K562 (cell line): Measurements from ENCODE around the gene WDR90. TPM values are rescaled to one million over a fixed set of nuclear protein-coding genes. Genes with fewer than 3 reads are reported as not detected.

Experiments used
- BRCA1 ChIP-seq, 2 experiments: fragments of 450-650 bp in 1 of 2; sonication (generic) in 1 of 2; formaldehyde crosslinking in 1 of 2; IDR thresholded peaks; 2 replicates each; pipeline versions ENCODE4 v1.5.0 to v1.6.1; 2017 to 2020; ENCODE audit warnings: mild to moderate bottlenecking in 1 of 2, missing genetic modification reagents in 1 of 2
- CHCHD3 ChIP-seq: fragments of 250-450 bp; sonication (Bioruptor Pico); IDR thresholded peaks from 2 replicates; pipeline ENCODE4 v2.1.2; 2022; ENCODE audit warnings: mild to moderate bottlenecking
- DACH1 ChIP-seq: fragments of 450-650 bp; IDR thresholded peaks from 2 replicates; pipeline ENCODE4 v1.6.1; 2018; ENCODE audit not compliant: partially characterized antibody
- GABPA ChIP-seq: fragments of 200-800 bp; sonication (Bioruptor generic); conservative IDR thresholded peaks from 2 replicates; pipeline ENCODE4 v1.6.1; 2016; ENCODE audit warnings: low read depth, missing genetic modification characterization, missing compliant biosample characterization
- JUN ChIP-seq, 2 experiments: sonication (generic) in 1 of 2; formaldehyde crosslinking in 1 of 2; IDR thresholded peaks; 2 replicates each; pipeline versions ENCODE4 v1.6.1 to v1.8.0; 2012 to 2022; ENCODE audit warnings: borderline replicate concordance in 2 of 2, mild to moderate bottlenecking in 2 of 2, improper control_type of control experiment in 1 of 2, low read depth in 1 of 2, low read length in 1 of 2, missing genetic modification reagents in 1 of 2
- MTA2 ChIP-seq: fragments of 450-650 bp; IDR thresholded peaks from 2 replicates; pipeline ENCODE4 v1.6.1; 2016; ENCODE audit warnings: low read depth
- NELFE ChIP-seq: IDR thresholded peaks from 2 replicates; pipeline ENCODE4 v1.6.1; 2011; ENCODE audit warnings: mild to moderate bottlenecking; ENCODE audit not compliant: insufficient read depth, insufficient read length
- POLR3G ChIP-seq: IDR thresholded peaks from 2 replicates; pipeline ENCODE4 v1.6.1; 2011; ENCODE audit not compliant: insufficient read length, insufficient replicate concordance; ENCODE audit errors: extremely low read depth
- TCFL5 ChIP-seq: fragments of 250-450 bp; sonication (Bioruptor Pico); conservative IDR thresholded peaks from 2 replicates; pipeline ENCODE4 v1.6.1; 2021; ENCODE audit warnings: mild to moderate bottlenecking, moderate library complexity, matching md5 sums
- XRCC4 ChIP-seq: IDR thresholded peaks from one replicate; pipeline ENCODE4 v1.6.1; 2011; ENCODE audit not compliant: insufficient read depth, insufficient read length; ENCODE audit errors: extremely low read depth
- ZC3H4 ChIP-seq: sonication (generic); formaldehyde crosslinking; IDR thresholded peaks from 2 replicates; pipeline ENCODE4 v1.9.0; 2021; ENCODE audit warnings: missing genetic modification reagents, borderline replicate concordance
- ZNF197 ChIP-seq: fragments of 200-800 bp; sonication (Bioruptor generic); IDR thresholded peaks from 2 replicates; pipeline ENCODE4 v1.6.1; 2016; ENCODE audit warnings: low read depth, missing genetic modification characterization, missing compliant biosample characterization
- polyA plus RNA-seq, 8 experiments: library from polyadenylated mRNA; depleted of rRNA in 4 of 8; stranded (reverse) in 5 of 8; unstranded in 3 of 8; fragments of >200 nt; fragmentation: Nextera tagmentation in 2 of 8; fragmentation: Illumina TruSeq in 1 of 8; extraction: Ambion mirVana in 2 of 8; extraction: Trizol in 1 of 8; gene quantifications; 2 replicates each; pipeline versions ENCODE4 v1.2.1 to v1.2.3, GENCODE V29; 2011 to 2014; ENCODE audit warnings: inconsistent platforms in 1 of 8, missing spikeins in 1 of 8
- total RNA-seq, 7 experiments: library from RNA; depleted of rRNA in 6 of 7; stranded (reverse); fragments of >200 nt in 6 of 7; fragmentation: Illumina TruSeq in 2 of 7; extraction: Trizol in 2 of 7; gene quantifications; 2 replicates each; pipeline versions ENCODE4 v1.2.1 to v1.2.3, GENCODE V29; 2011 to 2021; ENCODE audit warnings: low replicate concordance in 1 of 7
- TF ChIP-seq, protein P1 (sequence below), 2 experiments: fragments of 450-650 bp; IDR thresholded peaks; 2 replicates each; pipeline ENCODE4 v1.6.1; 2016; ENCODE audit warnings: mild to moderate bottlenecking in 2 of 2, borderline replicate concordance in 1 of 2, low read depth in 1 of 2, moderate library complexity in 1 of 2
- TF ChIP-seq, protein P2 (sequence below), 2 experiments: fragments of 450-650 bp in 1 of 2; IDR thresholded peaks; 2 replicates each; pipeline ENCODE4 v1.6.1; 2011 to 2017; ENCODE audit warnings: low read depth in 2 of 2, antibody characterized with exemption in 1 of 2, borderline replicate concordance in 1 of 2, low read length in 1 of 2, mild to moderate bottlenecking in 1 of 2, mixed read lengths in 1 of 2; ENCODE audit not compliant: control insufficient read depth in 1 of 2

The WDR90 gene
- total and polyA plus RNA-seq, 9 of the 15 experiments (the other 6 are each of a cell fraction or from before 2014, with no cell fraction given): 0.44 to 12.6 (median 3.3) TPM

DNA sequence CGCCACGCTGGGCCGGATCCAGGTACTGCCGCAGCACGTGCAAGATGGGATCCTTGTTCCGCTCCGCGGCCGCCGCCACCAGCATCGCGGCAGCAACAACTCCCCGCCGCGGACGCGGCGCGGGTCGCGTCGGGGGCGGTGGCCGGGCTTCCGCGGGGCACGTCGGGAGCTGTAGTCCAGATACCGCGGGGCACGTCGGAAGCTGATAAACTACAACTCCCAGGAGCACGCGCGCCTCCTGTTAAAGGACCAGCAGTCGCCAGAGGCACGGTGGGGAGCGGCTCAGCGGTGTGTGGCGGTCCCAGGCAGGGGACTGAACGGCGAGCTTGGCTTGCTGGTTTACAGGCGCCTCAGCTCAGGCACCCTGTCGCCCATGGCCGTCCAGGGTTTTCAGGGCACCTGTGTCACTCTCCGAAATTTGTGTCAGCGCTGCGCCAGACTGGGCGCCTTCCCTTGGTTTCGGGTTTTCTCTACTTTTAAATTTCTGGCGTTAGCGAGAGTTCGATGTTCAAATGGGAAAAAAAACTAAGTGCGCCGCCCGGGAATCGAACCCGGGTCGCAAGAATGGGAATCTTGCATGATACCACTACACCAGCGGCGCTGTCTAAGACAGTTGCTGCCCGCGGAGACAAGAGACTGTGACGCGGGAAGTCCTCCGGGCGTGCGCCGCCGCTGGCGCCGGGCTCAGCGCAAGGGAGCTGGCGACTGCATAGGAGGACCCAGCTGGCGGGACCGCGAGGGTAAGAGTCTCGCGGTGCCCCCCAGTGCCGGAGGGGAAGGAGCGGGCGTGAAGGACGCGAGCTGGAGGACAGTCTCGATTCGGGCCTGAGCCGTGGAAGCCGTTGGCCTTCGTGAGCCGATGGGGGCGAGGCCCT lies 12.7 kb upstream of the WDR90 start, which contains the start of gene METTL26 (continued):
- TF ChIP-seq, protein P1, sequence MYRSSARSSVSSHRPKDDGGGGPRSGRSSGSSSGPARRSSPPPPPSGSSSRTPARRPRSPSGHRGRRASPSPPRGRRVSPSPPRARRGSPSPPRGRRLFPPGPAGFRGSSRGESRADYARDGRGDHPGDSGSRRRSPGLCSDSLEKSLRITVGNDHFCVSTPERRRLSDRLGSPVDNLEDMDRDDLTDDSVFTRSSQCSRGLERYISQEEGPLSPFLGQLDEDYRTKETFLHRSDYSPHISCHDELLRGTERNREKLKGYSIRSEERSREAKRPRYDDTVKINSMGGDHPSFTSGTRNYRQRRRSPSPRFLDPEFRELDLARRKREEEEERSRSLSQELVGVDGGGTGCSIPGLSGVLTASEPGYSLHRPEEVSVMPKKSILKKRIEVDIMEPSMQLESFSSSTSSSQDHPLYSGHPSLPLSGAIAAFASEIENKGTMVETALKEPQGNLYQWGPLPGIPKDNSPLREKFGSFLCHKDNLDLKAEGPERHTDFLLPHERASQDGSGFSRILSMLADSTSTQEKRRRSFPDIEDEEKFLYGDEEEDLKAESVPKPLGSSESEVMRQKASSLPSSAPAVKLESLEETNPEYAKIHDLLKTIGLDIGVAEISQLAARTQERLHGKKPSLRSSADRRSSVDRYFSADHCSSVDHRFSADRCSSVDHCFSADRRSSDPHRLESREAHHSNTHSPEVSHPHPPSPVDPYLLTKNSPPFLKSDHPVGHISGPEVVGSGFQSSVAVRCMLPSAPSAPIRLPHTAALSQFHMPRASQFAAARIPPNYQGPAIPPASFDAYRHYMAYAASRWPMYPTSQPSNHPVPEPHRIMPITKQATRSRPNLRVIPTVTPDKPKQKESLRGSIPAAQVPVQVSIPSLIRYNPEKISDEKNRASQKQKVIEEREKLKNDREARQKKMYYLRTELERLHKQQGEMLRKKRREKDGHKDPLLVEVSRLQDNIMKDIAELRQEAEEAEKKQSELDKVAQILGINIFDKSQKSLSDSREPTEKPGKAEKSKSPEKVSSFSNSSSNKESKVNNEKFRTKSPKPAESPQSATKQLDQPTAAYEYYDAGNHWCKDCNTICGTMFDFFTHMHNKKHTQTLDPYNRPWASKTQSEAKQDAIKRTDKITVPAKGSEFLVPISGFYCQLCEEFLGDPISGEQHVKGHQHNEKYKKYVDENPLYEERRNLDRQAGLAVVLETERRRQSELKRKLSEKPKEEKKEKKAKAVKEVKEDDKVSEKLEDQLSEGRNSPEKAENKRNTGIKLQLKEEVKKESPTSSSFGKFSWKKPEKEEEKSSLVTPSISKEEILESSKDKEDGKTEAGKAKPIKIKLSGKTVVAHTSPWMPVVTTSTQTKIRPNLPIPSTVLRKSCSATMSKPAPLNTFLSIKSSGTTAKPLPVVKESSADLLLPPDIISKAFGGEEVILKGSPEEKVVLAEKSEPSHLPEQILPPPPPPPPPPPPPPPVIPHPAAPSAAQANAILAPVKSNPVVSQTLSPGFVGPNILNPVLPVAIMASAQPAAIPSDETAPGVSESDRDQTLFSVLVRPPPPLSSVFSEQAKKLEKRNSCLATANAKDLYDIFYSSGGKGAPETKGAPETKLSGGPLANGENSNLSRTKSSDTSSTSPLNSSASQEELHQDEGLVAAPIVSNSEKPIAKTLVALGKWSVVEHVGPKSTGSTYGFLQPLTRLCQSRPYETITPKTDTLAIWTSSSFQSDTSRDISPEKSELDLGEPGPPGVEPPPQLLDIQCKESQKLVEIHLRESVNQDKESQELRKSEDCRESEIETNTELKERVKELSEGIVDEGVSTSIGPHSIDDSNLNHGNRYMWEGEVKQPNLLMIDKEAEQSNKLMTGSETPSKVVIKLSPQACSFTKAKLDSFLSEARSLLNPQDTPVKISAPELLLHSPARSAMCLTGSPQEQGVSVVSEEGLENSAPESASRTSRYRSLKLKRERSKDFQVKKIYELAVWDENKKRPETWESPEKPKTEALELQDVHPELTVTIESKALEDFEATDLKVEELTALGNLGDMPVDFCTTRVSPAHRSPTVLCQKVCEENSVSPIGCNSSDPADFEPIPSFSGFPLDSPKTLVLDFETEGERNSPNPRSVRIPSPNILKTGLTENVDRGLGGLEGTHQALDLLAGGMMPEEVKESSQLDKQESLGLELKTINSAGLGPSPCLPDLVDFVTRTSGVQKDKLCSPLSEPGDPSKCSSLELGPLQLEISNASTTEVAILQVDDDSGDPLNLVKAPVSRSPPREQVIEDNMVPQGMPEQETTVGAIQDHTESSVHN (IDR thresholded peaks at IDR 0.05; ENCODE audit: borderline replicate concordance in 1 of 2, low read depth in 1 of 2): no peak
- no peak for TF ChIP-seq MTA2
- TF ChIP-seq, protein P2, sequence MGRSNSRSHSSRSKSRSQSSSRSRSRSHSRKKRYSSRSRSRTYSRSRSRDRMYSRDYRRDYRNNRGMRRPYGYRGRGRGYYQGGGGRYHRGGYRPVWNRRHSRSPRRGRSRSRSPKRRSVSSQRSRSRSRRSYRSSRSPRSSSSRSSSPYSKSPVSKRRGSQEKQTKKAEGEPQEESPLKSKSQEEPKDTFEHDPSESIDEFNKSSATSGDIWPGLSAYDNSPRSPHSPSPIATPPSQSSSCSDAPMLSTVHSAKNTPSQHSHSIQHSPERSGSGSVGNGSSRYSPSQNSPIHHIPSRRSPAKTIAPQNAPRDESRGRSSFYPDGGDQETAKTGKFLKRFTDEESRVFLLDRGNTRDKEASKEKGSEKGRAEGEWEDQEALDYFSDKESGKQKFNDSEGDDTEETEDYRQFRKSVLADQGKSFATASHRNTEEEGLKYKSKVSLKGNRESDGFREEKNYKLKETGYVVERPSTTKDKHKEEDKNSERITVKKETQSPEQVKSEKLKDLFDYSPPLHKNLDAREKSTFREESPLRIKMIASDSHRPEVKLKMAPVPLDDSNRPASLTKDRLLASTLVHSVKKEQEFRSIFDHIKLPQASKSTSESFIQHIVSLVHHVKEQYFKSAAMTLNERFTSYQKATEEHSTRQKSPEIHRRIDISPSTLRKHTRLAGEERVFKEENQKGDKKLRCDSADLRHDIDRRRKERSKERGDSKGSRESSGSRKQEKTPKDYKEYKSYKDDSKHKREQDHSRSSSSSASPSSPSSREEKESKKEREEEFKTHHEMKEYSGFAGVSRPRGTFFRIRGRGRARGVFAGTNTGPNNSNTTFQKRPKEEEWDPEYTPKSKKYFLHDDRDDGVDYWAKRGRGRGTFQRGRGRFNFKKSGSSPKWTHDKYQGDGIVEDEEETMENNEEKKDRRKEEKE (IDR thresholded peaks at IDR 0.05; ENCODE audit: borderline replicate concordance in 1 of 2, control insufficient read depth in 1 of 2, low read depth in 2 of 2, low read length in 1 of 2): 0 out of 4 replicates have a peak, but pooled peaks of 1 of the 2 experiments have one; percentile 69
- no peak for TF ChIP-seq POLR3G
- TF ChIP-seq BRCA1 (IDR thresholded peaks at IDR 0.05): no peak
- no peak for TF ChIP-seq BRCA1 (CRISPR knock-in tag; IDR thresholded peaks at IDR 0.05)
- peak; percentile 88; the same call in 1 of the 2 replicates for TF ChIP-seq ZNF197 (CRISPR knock-in tag)
- TF ChIP-seq GABPA (tag): peak; percentile 77
- TF ChIP-seq JUN (IDR thresholded peaks at IDR 0.05; ENCODE audit: borderline replicate concordance, low read depth, low read length): peak; percentile 75; the same call in 1 of the 2 replicates
- no peak for TF ChIP-seq JUN (CRISPR knock-in tag; IDR thresholded peaks at IDR 0.05; ENCODE audit: borderline replicate concordance)
- no peak for TF ChIP-seq TCFL5 (CRISPR knock-in tag)
- no peak for TF ChIP-seq CHCHD3 (CRISPR knock-in tag)
- TF ChIP-seq XRCC4: no peak
- no peak for TF ChIP-seq NELFE
- TF ChIP-seq ZC3H4 (CRISPR knock-in tag): no peak
- no peak for TF ChIP-seq DACH1
